OCI-LY3 (cell line): ENCODE data around the gene EXD3.

Source experiments
- CTCF ChIP-seq: fragments of 200-600, 300-600 bp; sonication (generic); IDR thresholded peaks from 2 replicates; pipeline ENCODE4 v1.5.1; 2014; ENCODE audit warnings: antibody characterized with exemption, low read length, low read depth
- EZH2phosphoT487 ChIP-seq: fragments of 200-600 bp; shearing (Covaris generic); IDR thresholded peaks from 2 replicates; pipeline ENCODE4 v1.6.1; 2018; ENCODE audit warnings: antibody characterized with exemption, mixed run types, low read depth

GRCh38 chr9:137459601-137460362 is 36.8 kb upstream of the EXD3 start:
- TF ChIP-seq CTCF (no peak), EZH2phosphoT487 (no peak)
